Measurements from ENCODE around the gene CBX4. TPM values are rescaled to one million over a fixed set of nuclear protein-coding genes. Genes with fewer than 3 reads are reported as not detected.

The CBX4 gene
- total RNA-seq, 1 donor from 2014 or later = 22.8 TPM

DNA sequence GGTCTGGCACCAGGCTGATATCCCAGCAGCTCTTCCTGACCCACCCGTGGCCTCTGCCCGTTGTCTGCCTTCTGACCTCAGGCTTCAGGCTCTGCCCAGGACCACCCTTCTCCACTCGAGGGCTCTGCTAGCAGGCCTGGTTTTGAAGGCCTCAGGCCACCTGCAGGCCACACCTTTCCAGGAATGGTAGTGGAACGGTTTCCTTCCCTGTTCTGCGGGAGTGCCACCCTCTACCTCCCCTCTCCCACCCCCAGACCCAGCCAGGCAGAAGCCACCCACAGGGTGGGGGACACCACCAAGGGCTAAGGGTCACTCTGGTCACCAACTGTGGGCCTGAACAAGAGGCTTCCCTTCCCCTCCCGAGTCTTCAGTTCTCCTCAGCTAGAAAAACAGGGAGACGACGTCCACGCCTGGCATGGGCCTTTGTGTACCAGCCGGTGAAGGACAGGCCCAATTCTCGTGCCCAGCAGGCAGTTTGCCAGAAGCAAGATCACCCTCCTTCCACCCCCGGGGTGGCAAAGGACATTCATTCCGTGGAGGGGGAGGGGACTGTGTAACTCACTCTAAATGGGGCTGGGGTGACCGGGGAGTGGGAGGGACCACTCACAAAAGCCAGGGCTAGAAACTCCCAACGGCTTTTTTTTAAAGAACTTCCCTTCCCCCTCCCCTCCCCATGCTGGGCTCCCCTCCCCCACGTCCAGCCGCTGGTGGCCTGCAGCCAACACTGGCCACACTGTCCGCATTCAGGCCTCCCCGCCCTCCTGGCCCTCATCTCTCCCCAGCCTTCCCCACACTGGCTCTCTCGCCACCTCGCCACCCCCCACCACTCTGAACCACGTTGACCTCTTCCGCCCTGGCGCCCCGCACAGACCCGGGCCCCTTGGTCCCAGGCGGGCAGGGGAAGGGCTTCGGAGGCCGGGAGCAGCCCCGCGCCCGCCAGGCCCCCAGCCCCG, 7.7 kb downstream of the CBX4 start:
- TF ChIP-seq, protein P1, sequence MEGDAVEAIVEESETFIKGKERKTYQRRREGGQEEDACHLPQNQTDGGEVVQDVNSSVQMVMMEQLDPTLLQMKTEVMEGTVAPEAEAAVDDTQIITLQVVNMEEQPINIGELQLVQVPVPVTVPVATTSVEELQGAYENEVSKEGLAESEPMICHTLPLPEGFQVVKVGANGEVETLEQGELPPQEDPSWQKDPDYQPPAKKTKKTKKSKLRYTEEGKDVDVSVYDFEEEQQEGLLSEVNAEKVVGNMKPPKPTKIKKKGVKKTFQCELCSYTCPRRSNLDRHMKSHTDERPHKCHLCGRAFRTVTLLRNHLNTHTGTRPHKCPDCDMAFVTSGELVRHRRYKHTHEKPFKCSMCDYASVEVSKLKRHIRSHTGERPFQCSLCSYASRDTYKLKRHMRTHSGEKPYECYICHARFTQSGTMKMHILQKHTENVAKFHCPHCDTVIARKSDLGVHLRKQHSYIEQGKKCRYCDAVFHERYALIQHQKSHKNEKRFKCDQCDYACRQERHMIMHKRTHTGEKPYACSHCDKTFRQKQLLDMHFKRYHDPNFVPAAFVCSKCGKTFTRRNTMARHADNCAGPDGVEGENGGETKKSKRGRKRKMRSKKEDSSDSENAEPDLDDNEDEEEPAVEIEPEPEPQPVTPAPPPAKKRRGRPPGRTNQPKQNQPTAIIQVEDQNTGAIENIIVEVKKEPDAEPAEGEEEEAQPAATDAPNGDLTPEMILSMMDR (IDR thresholded peaks at IDR 0.05; ENCODE audit: unreplicated experiment) = no peak
- no peak overlapping the region for H3K4me3 Mint-ChIP-seq (ENCODE audit: low read depth)
- DNase-seq (ENCODE audit: low spot score, unreplicated experiment) = no peak
- H3K27ac Mint-ChIP-seq = peak overlapping the region; percentile 56
- peaks cover 29% of the 10 kb centered on the region for H3K27me3 Mint-ChIP-seq
- H3K4me1 Mint-ChIP-seq (ENCODE audit: low read depth) = peaks cover 29% of the 10 kb centered on the region
- peaks cover 6% of the 10 kb centered on the region for H3K36me3 Mint-ChIP-seq (ENCODE audit: insufficient read depth)
- H3K9me3 Mint-ChIP-seq (ENCODE audit: low read depth) = no peaks in the 10 kb centered on the region

DNA sequence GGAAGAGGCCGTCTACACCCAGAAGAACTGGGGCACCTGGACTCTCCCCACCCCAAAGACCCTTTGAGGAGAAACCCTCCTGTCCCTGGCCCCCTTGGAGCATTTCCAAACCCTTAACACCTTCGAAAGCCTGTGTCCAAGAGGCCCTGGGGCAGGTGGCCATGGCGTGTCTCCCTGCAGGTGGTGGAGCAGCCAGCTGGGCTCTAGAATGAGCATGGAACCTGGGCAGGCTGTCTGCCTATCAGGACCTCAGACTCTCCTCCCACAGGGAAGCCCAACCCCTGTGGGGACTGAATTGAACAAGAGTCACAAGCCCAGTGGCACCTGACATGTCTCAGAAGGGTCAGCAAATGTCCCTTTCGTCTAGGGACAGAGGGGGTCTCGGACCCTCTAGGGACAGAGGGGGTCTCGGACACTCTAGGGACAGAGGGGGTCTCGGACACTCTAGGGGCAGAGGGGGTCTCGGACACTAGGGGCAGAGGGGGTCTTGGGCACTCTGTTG, 8.4 kb downstream of the CBX4 start:
- Mint-ChIP-seq H3K36me3 (ENCODE audit: insufficient read depth) (peaks cover 6% of the 10 kb centered on the region), H3K27me3 (peaks cover 36% of the 10 kb centered on the region), H3K27ac (no peak overlapping the region), H3K9me3 (ENCODE audit: low read depth) (no peaks in the 10 kb centered on the region), H3K4me3 (ENCODE audit: low read depth) (no peak overlapping the region), H3K4me1 (ENCODE audit: low read depth) (peaks cover 27% of the 10 kb centered on the region)
- no peak for DNase-seq (ENCODE audit: low spot score, unreplicated experiment)
- TF ChIP-seq, protein P1 (IDR thresholded peaks at IDR 0.05; ENCODE audit: unreplicated experiment) = no peak

DNA sequence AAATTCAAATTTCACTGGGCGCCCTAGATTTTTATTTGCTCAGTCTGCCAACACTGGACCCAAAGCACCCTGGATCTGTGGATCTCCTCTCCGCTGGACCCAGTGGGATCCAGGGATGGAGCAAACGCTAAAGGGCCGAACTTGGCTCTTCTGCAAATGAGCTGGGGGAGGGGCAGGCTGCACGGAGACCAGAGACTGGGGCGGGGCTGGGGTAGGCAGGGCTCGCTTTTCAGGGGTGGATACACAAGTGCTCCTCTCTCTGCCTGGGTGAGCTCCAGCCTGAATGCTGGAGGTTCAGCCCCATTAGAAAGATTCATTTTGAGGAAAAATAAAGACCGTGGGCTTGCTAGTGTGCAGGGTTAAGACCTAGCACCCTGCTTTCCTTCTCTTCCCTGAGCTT, 8.9 kb downstream of the CBX4 start:
- no peaks in the 10 kb centered on the region for H3K9me3 Mint-ChIP-seq (ENCODE audit: low read depth)
- peaks cover 6% of the 10 kb centered on the region for H3K36me3 Mint-ChIP-seq (ENCODE audit: insufficient read depth)
- peaks cover 34% of the 10 kb centered on the region for H3K27me3 Mint-ChIP-seq
- H3K4me3 Mint-ChIP-seq (ENCODE audit: low read depth) = no peak overlapping the region
- TF ChIP-seq, protein P1 (IDR thresholded peaks at IDR 0.05; ENCODE audit: unreplicated experiment) = no peak
- H3K27ac Mint-ChIP-seq = no peak overlapping the region
- DNase-seq (ENCODE audit: low spot score, unreplicated experiment) = no peak
- peaks cover 30% of the 10 kb centered on the region for H3K4me1 Mint-ChIP-seq (ENCODE audit: low read depth)

DNA sequence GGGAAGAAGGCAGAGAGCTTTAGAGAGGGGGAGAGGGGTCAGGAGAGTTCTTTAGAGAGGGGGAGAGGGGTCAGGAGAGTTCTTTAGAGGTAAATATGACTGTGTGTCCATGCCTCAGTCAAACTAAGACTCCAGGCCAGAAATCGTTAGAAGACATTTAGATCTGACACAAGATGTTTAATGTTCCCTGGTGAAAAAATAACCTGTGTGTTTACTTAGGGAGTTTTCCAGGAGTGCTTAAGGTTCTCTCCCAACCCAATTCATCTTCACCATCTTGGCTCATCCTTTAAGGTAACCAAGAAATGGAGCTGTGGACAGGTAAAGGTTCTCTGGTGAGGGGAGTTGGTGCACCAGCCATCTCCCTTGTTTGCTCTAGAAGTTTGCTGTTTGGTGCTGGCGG, 9.8 kb downstream of the CBX4 start:
- TF ChIP-seq, protein P1 (IDR thresholded peaks at IDR 0.05; ENCODE audit: unreplicated experiment) = no peak
- no peak overlapping the region for H3K4me3 Mint-ChIP-seq (ENCODE audit: low read depth)
- peaks cover 1% of the 10 kb centered on the region for H3K36me3 Mint-ChIP-seq (ENCODE audit: insufficient read depth)
- H3K27ac Mint-ChIP-seq = no peak overlapping the region
- peaks cover 28% of the 10 kb centered on the region for H3K4me1 Mint-ChIP-seq (ENCODE audit: low read depth)
- peaks cover under 1% of the 10 kb centered on the region for H3K9me3 Mint-ChIP-seq (ENCODE audit: low read depth)
- no peak for DNase-seq (ENCODE audit: low spot score, unreplicated experiment)
- peaks cover 27% of the 10 kb centered on the region for H3K27me3 Mint-ChIP-seq

DNA sequence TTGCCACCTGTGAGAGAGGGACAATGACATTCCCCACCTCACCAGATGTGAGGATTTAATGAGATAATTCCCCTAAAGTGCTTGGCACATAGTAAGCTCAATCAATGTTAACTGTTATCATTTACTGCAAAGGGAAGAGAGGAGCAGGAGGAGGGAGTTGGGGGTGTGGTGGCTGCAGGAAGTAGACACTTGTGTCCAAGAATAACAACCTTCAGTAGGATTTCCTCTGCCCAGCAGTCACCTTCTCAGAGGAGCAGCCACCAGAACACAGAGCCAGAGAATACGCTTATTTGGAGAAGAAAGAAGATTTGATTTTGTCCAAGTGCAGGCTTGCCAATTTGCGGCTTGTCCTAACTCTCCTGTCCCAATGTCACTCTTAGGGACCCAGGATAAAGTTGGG, 10.2 kb downstream of the CBX4 start:
- DNase-seq (ENCODE audit: low spot score, unreplicated experiment) = no peak
- Mint-ChIP-seq H3K27me3 (peaks cover 27% of the 10 kb centered on the region), H3K9me3 (ENCODE audit: low read depth) (peaks cover 3% of the 10 kb centered on the region), H3K4me1 (ENCODE audit: low read depth) (peaks cover 28% of the 10 kb centered on the region), H3K27ac (no peak overlapping the region), H3K36me3 (ENCODE audit: insufficient read depth) (peaks cover 3% of the 10 kb centered on the region), H3K4me3 (ENCODE audit: low read depth) (no peak overlapping the region)
- TF ChIP-seq, protein P1 (IDR thresholded peaks at IDR 0.05; ENCODE audit: unreplicated experiment) = no peak

Measured in progenitor cell of endocrine pancreas (in vitro differentiated cells).